ENCODE data around the gene SDC3. TPM values are rescaled to one million over a fixed set of nuclear protein-coding genes. Genes with fewer than 3 reads are reported as not detected.

Gene SDC3
- total and polyA plus RNA-seq, 2 of the 8 experiments (the other 6 are each of a cell fraction or from before 2014, with no cell fraction given) = 7.0 to 27.0 TPM

DNA sequence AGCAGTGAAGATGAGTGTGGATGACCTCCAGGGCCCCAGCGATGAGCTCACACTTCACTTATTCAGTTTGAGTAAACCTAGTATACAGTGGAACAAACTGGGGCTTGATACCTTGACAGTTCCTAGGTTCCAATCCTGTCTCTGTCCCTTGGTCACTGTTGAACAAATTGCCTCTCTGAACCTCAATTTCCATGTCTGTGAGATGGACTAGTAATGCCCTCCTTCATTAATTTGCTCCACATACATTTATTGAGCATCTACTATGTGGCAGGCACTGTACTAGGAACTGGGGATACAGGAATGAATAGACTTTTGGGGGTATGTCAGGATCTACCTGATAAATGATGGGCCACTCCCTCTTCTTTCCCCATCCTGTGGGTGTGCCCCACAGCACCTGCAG is 57.3 kb downstream of the SDC3 start:
- Histone ChIP-seq H3K4me3 (ENCODE audit: extremely low read depth in 1 of 4, insufficient read depth in 2 of 4, low read depth in 3 of 4, low read length in 4 of 4) (no peak overlapping the region), H3K14ac (ENCODE audit: insufficient read length) (no peak overlapping the region), H3K23ac (ENCODE audit: insufficient read length) (no peak overlapping the region), H4K5ac (ENCODE audit: insufficient read length, low read depth, low read length) (no peak overlapping the region), H3K79me1 (ENCODE audit: low read depth, low read length) (no peaks in the 10 kb centered on the region), H3K79me2 (ENCODE audit: control insufficient read depth in 1 of 2, insufficient read depth in 2 of 2, low read length in 2 of 2) (no peaks in the 10 kb centered on the region), H3K27ac (ENCODE audit: low read depth, low read length) (no peak overlapping the region), H3K27me3 (replicated peaks in 1 of 4; ENCODE audit: control insufficient read depth in 3 of 4, extremely low read depth in 1 of 4, insufficient read depth in 3 of 4, low read length in 3 of 4) (no peaks in the 10 kb centered on the region), H4K20me1 (replicated peaks in 1 of 2; ENCODE audit: control insufficient read depth in 1 of 2, insufficient read depth in 2 of 2, low read length in 2 of 2) (no peaks in the 10 kb centered on the region), H4K8ac (ENCODE audit: extremely low read depth, insufficient read depth, low read length) (no peak overlapping the region), H2BK120ac (replicated peaks; ENCODE audit: low read depth, low read length) (no peak overlapping the region), H2AK5ac (ENCODE audit: low read depth, low read length) (no peak overlapping the region), H3K56ac (replicated peaks; ENCODE audit: insufficient read length, low read depth, low read length) (no peak overlapping the region), H2BK12ac (ENCODE audit: low read depth, low read length) (no peak overlapping the region), H3K4me1 (replicated peaks in 1 of 4; ENCODE audit: control insufficient read depth in 3 of 4, insufficient read depth in 4 of 4, low read length in 3 of 4) (peaks cover 13 to 29% (median 19%) of the 10 kb centered on the region in 4 experiments), H3K4me2 (ENCODE audit: insufficient read depth in 1 of 2, low read depth in 2 of 2, low read length in 2 of 2) (no peak overlapping the region), H2BK5ac (ENCODE audit: low read depth, low read length) (no peak overlapping the region), H3K9ac (replicated peaks in 1 of 4; ENCODE audit: extremely low read depth in 1 of 4, low read depth in 3 of 4, low read length in 3 of 4) (no peak overlapping the region), H2BK20ac (ENCODE audit: low read length) (no peak overlapping the region), H2BK15ac (ENCODE audit: low read length) (no peak overlapping the region), H3K4ac (replicated peaks; ENCODE audit: insufficient read length, low read depth, low read length) (no peak overlapping the region), H4K91ac (replicated peaks; ENCODE audit: insufficient read length, low read length) (no peak overlapping the region), H3K23me2 (ENCODE audit: low read depth, low read length) (no peaks in the 10 kb centered on the region; the same call in 1 of the 2 replicates), H2AFZ (ENCODE audit: low read length) (no peak overlapping the region), H3K9me3 (ENCODE audit: insufficient read depth in 2 of 2, low read depth in 1 of 2, low read length in 1 of 2) (no peaks in the 10 kb centered on the region), H3K18ac (ENCODE audit: extremely low read depth, low read length) (no peak overlapping the region), H3K36me3 (ENCODE audit: control insufficient read depth in 2 of 4, insufficient read depth in 4 of 4, low read length in 3 of 4) (no peaks in the 10 kb centered on the region)
- CTCF ChIA-PET (ENCODE audit: partially characterized antibody) = interaction anchor here (6.2 kb wide), 1 partner anchor 60 kb away, joined by 56 read pairs; no protein-coding TSS in a partner anchor
- POLR2A ChIA-PET (ENCODE audit: partially characterized antibody) = interaction anchor here (1.1 kb wide), 1 partner anchor 27 kb away, joined by 3 read pairs; no protein-coding TSS in a partner anchor
- 93% methylated on average over 1 of the region's 1 CpG; no CpG with 5 or more reads in 1 of the 2 experiments for WGBS, 2 experiments (ENCODE audit: extremely low coverage in 1 of 2, insufficient coverage in 1 of 2, insufficient read length in 1 of 2, insufficient replicate concordance in 2 of 2, low coverage in 1 of 2, low lambda C conversion rate in 2 of 2, missing lambda C conversion rate in 1 of 2)
- DNase-seq (ENCODE audit: low read depth in 1 of 2, low spot score in 2 of 2) = no peak
- FAIRE-seq = no peak
- no peak for TF ChIP-seq SP4 (IDR thresholded peaks at IDR 0.05; ENCODE audit: low read length)
- TF ChIP-seq FOSL1 (IDR thresholded peaks at IDR 0.05; ENCODE audit: insufficient read depth, low read depth, low read length) = no peak
- no peak for TF ChIP-seq TBP (IDR thresholded peaks at IDR 0.05; ENCODE audit: low read depth, low read length)
- TF ChIP-seq, protein P1, sequence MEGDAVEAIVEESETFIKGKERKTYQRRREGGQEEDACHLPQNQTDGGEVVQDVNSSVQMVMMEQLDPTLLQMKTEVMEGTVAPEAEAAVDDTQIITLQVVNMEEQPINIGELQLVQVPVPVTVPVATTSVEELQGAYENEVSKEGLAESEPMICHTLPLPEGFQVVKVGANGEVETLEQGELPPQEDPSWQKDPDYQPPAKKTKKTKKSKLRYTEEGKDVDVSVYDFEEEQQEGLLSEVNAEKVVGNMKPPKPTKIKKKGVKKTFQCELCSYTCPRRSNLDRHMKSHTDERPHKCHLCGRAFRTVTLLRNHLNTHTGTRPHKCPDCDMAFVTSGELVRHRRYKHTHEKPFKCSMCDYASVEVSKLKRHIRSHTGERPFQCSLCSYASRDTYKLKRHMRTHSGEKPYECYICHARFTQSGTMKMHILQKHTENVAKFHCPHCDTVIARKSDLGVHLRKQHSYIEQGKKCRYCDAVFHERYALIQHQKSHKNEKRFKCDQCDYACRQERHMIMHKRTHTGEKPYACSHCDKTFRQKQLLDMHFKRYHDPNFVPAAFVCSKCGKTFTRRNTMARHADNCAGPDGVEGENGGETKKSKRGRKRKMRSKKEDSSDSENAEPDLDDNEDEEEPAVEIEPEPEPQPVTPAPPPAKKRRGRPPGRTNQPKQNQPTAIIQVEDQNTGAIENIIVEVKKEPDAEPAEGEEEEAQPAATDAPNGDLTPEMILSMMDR (IDR thresholded peaks at IDR 0.05; ENCODE audit: control extremely low read depth in 1 of 3, insufficient read depth in 1 of 3, low read depth in 1 of 3, low read length in 3 of 3) = no peak
- TF ChIP-seq CTBP2 (IDR thresholded peaks at IDR 0.05; ENCODE audit: borderline replicate concordance, insufficient read depth, insufficient read length, low read length) = no peak
- TF ChIP-seq, protein P2, sequence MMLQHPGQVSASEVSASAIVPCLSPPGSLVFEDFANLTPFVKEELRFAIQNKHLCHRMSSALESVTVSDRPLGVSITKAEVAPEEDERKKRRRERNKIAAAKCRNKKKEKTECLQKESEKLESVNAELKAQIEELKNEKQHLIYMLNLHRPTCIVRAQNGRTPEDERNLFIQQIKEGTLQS (IDR thresholded peaks at IDR 0.05; ENCODE audit: insufficient read depth, low read depth, low read length) = no peak
- TF ChIP-seq TCF12 (IDR thresholded peaks at IDR 0.05; ENCODE audit: low read depth, low read length) = no peak
- no peak for TF ChIP-seq CEBPB (IDR thresholded peaks at IDR 0.05; ENCODE audit: low read depth, low read length)
- TF ChIP-seq PHF8 (conservative IDR thresholded peaks at IDR 0.05; ENCODE audit: low read depth, low read length) = no peak
- no peak for TF ChIP-seq TEAD4 (IDR thresholded peaks at IDR 0.05; ENCODE audit: low read depth, low read length)
- no peak for TF ChIP-seq ASH2L (IDR thresholded peaks at IDR 0.05; ENCODE audit: low read length)
